Ascending aorta (tissue), 2 donors: Measurements from ENCODE around the gene FBXO40. TPM values are rescaled to one million over a fixed set of nuclear protein-coding genes. Genes with fewer than 3 reads are reported as not detected.

Experiments used
- DNase-seq, 2 donors: peaks; one replicate each; pipeline ENCODE4 v3.0.0-alpha.2; 2019; ENCODE audit warnings: low spot score in 2 of 2
- H3K27ac ChIP-seq, 2 donors: fragments of 200-600 bp; sonication (generic); one replicate each; pipeline ENCODE4 v1.5.1; 2016 to 2017; ENCODE audit warnings: mild to moderate bottlenecking in 1 of 2
- H3K27me3 ChIP-seq: fragments of 200-600 bp; sonication (generic); one replicate; pipeline ENCODE4 v1.5.1; 2017
- H3K36me3 ChIP-seq, 2 donors: fragments of 200-600 bp; sonication (generic); one replicate each; pipeline ENCODE4 v1.5.1; 2016
- H3K4me1 ChIP-seq, 2 donors: fragments of 200-600 bp; sonication (generic); one replicate each; pipeline ENCODE4 v1.5.1; 2016 to 2017; ENCODE audit warnings: mild to moderate bottlenecking in 1 of 2
- H3K4me3 ChIP-seq, 2 donors: fragments of 200-600 bp; sonication (generic); one replicate each; pipeline ENCODE4 v1.5.1; 2016 to 2017; ENCODE audit warnings: mild to moderate bottlenecking in 1 of 2
- H3K9me3 ChIP-seq, 2 donors: fragments of 200-600 bp; sonication (generic); one replicate each; pipeline ENCODE4 v1.5.1; 2016
- intact Hi-C: fragments of 100-400 bp; cut with DNase I; formaldehyde crosslinking; loops from one replicate; pipeline ENCODE4 v1.15.1; 2023
- total RNA-seq: library from RNA; depleted of rRNA; stranded (reverse); fragments of >200 nt; gene quantifications from one replicate; pipeline ENCODE4 v1.1.0, GENCODE V29; 2016
- TF ChIP-seq, protein P1 (sequence below), 3 experiments: fragments of 200-600 bp in 2 of 3; fragments of 450-650 bp in 1 of 3; sonication (generic) in 2 of 3; IDR thresholded peaks; one replicate each; pipeline ENCODE4 v1.5.1; 2016 to 2019; ENCODE audit warnings: antibody characterized with exemption in 3 of 3, mild to moderate bottlenecking in 1 of 3, moderate library complexity in 1 of 3

FBXO40 gene
- total RNA-seq, 1 donor from 2014 or later = not detected

- Histone ChIP-seq H3K9me3 (peaks cover 0 to 6% of the 10 kb centered on the region in 2 donors), H3K27ac (peak overlapping the region in 1 of 2 donors; percentile 34), H3K4me1 (peaks cover 0 to 6% of the 10 kb centered on the region in 2 donors), H3K4me3 (no peak overlapping the region), H3K27me3 (no peaks in the 10 kb centered on the region), H3K36me3 (no peaks in the 10 kb centered on the region)
- TF ChIP-seq, protein P1, sequence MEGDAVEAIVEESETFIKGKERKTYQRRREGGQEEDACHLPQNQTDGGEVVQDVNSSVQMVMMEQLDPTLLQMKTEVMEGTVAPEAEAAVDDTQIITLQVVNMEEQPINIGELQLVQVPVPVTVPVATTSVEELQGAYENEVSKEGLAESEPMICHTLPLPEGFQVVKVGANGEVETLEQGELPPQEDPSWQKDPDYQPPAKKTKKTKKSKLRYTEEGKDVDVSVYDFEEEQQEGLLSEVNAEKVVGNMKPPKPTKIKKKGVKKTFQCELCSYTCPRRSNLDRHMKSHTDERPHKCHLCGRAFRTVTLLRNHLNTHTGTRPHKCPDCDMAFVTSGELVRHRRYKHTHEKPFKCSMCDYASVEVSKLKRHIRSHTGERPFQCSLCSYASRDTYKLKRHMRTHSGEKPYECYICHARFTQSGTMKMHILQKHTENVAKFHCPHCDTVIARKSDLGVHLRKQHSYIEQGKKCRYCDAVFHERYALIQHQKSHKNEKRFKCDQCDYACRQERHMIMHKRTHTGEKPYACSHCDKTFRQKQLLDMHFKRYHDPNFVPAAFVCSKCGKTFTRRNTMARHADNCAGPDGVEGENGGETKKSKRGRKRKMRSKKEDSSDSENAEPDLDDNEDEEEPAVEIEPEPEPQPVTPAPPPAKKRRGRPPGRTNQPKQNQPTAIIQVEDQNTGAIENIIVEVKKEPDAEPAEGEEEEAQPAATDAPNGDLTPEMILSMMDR (IDR thresholded peaks at IDR 0.05) = no peak
- intact Hi-C loops = loop anchor here (5.0 kb wide), 1 partner anchor 101 kb away; the partner anchor contains the start of gene POLQ
- no peak for DNase-seq
These were observed 55.2 kb downstream of the FBXO40 start for GRCh38 chr3:121648219-121648958.

DNA sequence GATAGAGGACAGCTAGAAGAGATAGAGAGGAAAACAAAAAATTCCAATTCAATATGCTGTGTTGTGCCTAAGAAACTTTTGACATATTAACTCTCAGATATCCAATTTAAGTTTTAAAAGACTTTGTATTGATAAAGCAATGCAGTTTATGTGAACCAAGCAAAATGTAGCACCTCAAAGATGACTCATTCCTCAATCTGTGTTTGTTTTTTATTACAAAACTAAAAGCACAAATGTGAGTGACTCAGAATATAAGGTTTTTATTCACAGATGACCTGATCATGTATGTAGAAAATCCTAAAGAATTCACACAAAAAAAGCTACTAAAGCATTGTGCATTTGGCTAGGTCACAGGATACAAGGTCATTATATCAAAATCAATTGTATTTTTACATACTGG is 56.5 kb downstream of the FBXO40 start:
- H3K27me3 ChIP-seq = no peaks in the 10 kb centered on the region
- H3K36me3 ChIP-seq = no peaks in the 10 kb centered on the region
- H3K27ac ChIP-seq = no peak overlapping the region
- intact Hi-C loops = loop anchor here (5.0 kb wide), 1 partner anchor 102 kb away; the partner anchor contains the start of gene POLQ
- H3K4me1 ChIP-seq = peaks cover 0 to 6% of the 10 kb centered on the region in 2 donors
- peaks cover 0 to 6% of the 10 kb centered on the region in 2 donors for H3K9me3 ChIP-seq
- TF ChIP-seq, protein P1 (IDR thresholded peaks at IDR 0.05) = no peak
- no peak overlapping the region for H3K4me3 ChIP-seq
- DNase-seq = no peak

- peaks cover 0 to 6% of the 10 kb centered on the region in 2 donors for H3K4me1 ChIP-seq
- H3K27me3 ChIP-seq = no peaks in the 10 kb centered on the region
- intact Hi-C loops = no loop called here
- TF ChIP-seq, protein P1 (IDR thresholded peaks at IDR 0.05) = no peak
- peaks cover 0 to 6% of the 10 kb centered on the region in 2 donors for H3K9me3 ChIP-seq
- DNase-seq = no peak
- no peaks in the 10 kb centered on the region for H3K36me3 ChIP-seq
- no peak overlapping the region for H3K4me3 ChIP-seq
- H3K27ac ChIP-seq = no peak overlapping the region
These were observed 58.5 kb downstream of the FBXO40 start for GRCh38 chr3:121651684-121652083.

- intact Hi-C loops = no loop called here
- no peak overlapping the region for H3K27ac ChIP-seq
These were observed 61.6 kb downstream of the FBXO40 start for GRCh38 chr3:121654493-121655385.

GRCh38 chr3:121658716-121659435 is 65.7 kb downstream of the FBXO40 start:
- Histone ChIP-seq H3K9me3 (no peaks in the 10 kb centered on the region), H3K36me3 (peaks cover 5 to 13% of the 10 kb centered on the region in 2 donors), H3K27me3 (no peaks in the 10 kb centered on the region), H3K4me3 (no peak overlapping the region), H3K4me1 (no peaks in the 10 kb centered on the region), H3K27ac (no peak overlapping the region)
- no peak for DNase-seq
- intact Hi-C loops = no loop called here
- TF ChIP-seq, protein P1 (IDR thresholded peaks at IDR 0.05) = no peak

More at GRCh38 chr3:121654493-121655385, 61.6 kb downstream of the FBXO40 start:
- no peaks in the 10 kb centered on the region for H3K27me3 ChIP-seq
- H3K4me3 ChIP-seq = no peak overlapping the region
- DNase-seq = no peak
- TF ChIP-seq, protein P1 (IDR thresholded peaks at IDR 0.05) = no peak
- H3K4me1 ChIP-seq = no peaks in the 10 kb centered on the region
- no peaks in the 10 kb centered on the region for H3K36me3 ChIP-seq
- H3K9me3 ChIP-seq = peaks cover 0 to 6% of the 10 kb centered on the region in 2 donors
